ENCODE results near the gene MAGI1. TPM values are rescaled to one million over a fixed set of nuclear protein-coding genes. Genes with fewer than 3 reads are reported as not detected.

Gene MAGI1
- total and polyA plus RNA-seq, 7 donors = 10.2 to 54.0 (median 29.8) TPM

- no peak for TF ChIP-seq CTCF (IDR thresholded peaks at IDR 0.05)
- DNase-seq = no peak
- WGBS, 2 donors = 93 to 96% methylated on average over 6 of the region's 6 CpGs
- H3K4me3 ChIP-seq = no peak overlapping the region
- no peaks in the 10 kb centered on the region for H3K36me3 ChIP-seq
- peaks cover 0 to 9% (median 5%) of the 10 kb centered on the region in 4 donors for H3K4me1 ChIP-seq
- H3K27me3 ChIP-seq = no peaks in the 10 kb centered on the region
- intact Hi-C loops (cut with DNase I) = no loop called here
- no peak overlapping the region for H3K27ac ChIP-seq
- H3K9me3 ChIP-seq = no peaks in the 10 kb centered on the region
These were observed 538.1 kb downstream of the MAGI1 start for GRCh38 chr3:65500398-65501306.

GRCh38 chr3:65497846-65498245 is 540.9 kb downstream of the MAGI1 start:
- no peak for TF ChIP-seq EP300 (IDR thresholded peaks at IDR 0.05)
- no peaks in the 10 kb centered on the region for H3K9me3 ChIP-seq
- WGBS, 2 donors = 82 to 90% methylated on average over 8 of the region's 8 CpGs
- no peak overlapping the region for H3K4me3 ChIP-seq
- peaks cover 0 to 19% (median 14%) of the 10 kb centered on the region in 4 donors for H3K4me1 ChIP-seq
- H3K36me3 ChIP-seq = no peaks in the 10 kb centered on the region
- no peaks in the 10 kb centered on the region for H3K27me3 ChIP-seq
- no peak for DNase-seq
- intact Hi-C loops (cut with DNase I) = loop anchor here (10.0 kb wide), 1 partner anchor 47 kb away; no protein-coding TSS in a partner anchor
- H3K27ac ChIP-seq = peak overlapping the region in 1 of 4 donors; percentile 9

GRCh38 chr3:65497236-65497635 is 541.5 kb downstream of the MAGI1 start:
- WGBS, 2 donors = 91 to 96% methylated on average over 2 of the region's 2 CpGs
- H3K36me3 ChIP-seq = no peaks in the 10 kb centered on the region
- no peak overlapping the region for H3K27ac ChIP-seq
- intact Hi-C loops (cut with DNase I) = loop anchor here (10.0 kb wide), 1 partner anchor 48 kb away; no protein-coding TSS in a partner anchor
- TF ChIP-seq POLR2A (IDR thresholded peaks at IDR 0.05) (no peak), EP300 (IDR thresholded peaks at IDR 0.05) (no peak)
- H3K4me1 ChIP-seq = peaks cover 0 to 19% (median 14%) of the 10 kb centered on the region in 4 donors
- H3K4me3 ChIP-seq = no peak overlapping the region
- no peaks in the 10 kb centered on the region for H3K27me3 ChIP-seq
- no peaks in the 10 kb centered on the region for H3K9me3 ChIP-seq
- no peak for DNase-seq

- Histone ChIP-seq H3K4me1 (peaks cover 0 to 19% (median 14%) of the 10 kb centered on the region in 4 donors), H3K27me3 (no peaks in the 10 kb centered on the region), H3K9me3 (no peaks in the 10 kb centered on the region), H3K36me3 (no peaks in the 10 kb centered on the region), H3K4me3 (no peak overlapping the region), H3K27ac (peak overlapping the region in 1 of 4 donors; percentile 43)
- TF ChIP-seq EP300 (IDR thresholded peaks at IDR 0.05) (no peak), POLR2A (IDR thresholded peaks at IDR 0.05) (no peak), CTCF (IDR thresholded peaks at IDR 0.05) (no peak), POLR2AphosphoS5 (IDR thresholded peaks at IDR 0.05) (no peak)
- 49 to 77% methylated on average over 7 of the region's 7 CpGs for WGBS, 2 donors
- intact Hi-C loops (cut with DNase I) = loop anchor here (10.0 kb wide), 1 partner anchor 51 kb away; no protein-coding TSS in a partner anchor
- DNase-seq = no peak
These were observed 544.8 kb downstream of the MAGI1 start for GRCh38 chr3:65493938-65494337.

- Histone ChIP-seq H3K27me3 (no peaks in the 10 kb centered on the region), H3K36me3 (no peaks in the 10 kb centered on the region), H3K4me1 (peaks cover 0 to 19% (median 14%) of the 10 kb centered on the region in 4 donors), H3K27ac (peak overlapping the region in 1 of 4 donors; percentile 43), H3K4me3 (no peak overlapping the region), H3K9me3 (no peaks in the 10 kb centered on the region)
- TF ChIP-seq CTCF (IDR thresholded peaks at IDR 0.05) = no peak
- TF ChIP-seq POLR2AphosphoS5 (IDR thresholded peaks at IDR 0.05) = no peak
- no peak for TF ChIP-seq EP300 (IDR thresholded peaks at IDR 0.05)
- no peak for TF ChIP-seq POLR2A (IDR thresholded peaks at IDR 0.05)
- intact Hi-C loops (cut with DNase I) = loop anchor here (10.0 kb wide), 1 partner anchor 51 kb away; no protein-coding TSS in a partner anchor
- 59 to 80% methylated on average over 8 of the region's 8 CpGs for WGBS, 2 donors
- DNase-seq = no peak
These were observed 545.3 kb downstream of the MAGI1 start for GRCh38 chr3:65493371-65493882.
